Sigmoid colon (tissue), 4 donors: ENCODE measurements around the gene HRAS.

Experiments used
- POLR2AphosphoS5 ChIP-seq, 4 donors: sonication (generic); formaldehyde crosslinking; IDR thresholded peaks; one replicate each; pipeline ENCODE4 v1.6.1; 2017; ENCODE audit warnings: antibody characterized with exemption in 4 of 4
- TF ChIP-seq, protein P1 (sequence below), 4 experiments: fragments of 450-650 bp in 3 of 4; fragments of 200-600 bp in 1 of 4; IDR thresholded peaks; one replicate each; pipeline ENCODE4 v1.5.1; 2016 to 2019; ENCODE audit warnings: antibody characterized with exemption in 4 of 4, mild to moderate bottlenecking in 3 of 4, moderate library complexity in 2 of 4

DNA sequence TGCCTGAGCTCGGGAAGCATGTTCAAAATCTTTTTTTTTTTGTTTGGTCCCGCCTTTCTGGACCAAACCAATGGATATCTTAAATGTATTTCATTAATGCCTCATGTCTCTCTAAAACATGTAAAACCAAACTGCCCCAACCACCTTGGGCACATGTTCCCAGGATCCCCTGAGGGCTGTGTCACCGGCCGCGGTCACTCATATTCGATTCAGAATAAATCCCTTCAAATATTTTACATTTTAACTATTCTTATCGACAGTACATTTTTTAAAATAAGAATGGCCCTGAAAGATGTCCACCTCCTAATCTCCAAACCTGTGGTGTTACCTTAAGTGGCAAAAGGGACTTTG, 30.4 kb downstream of the HRAS start:
- TF ChIP-seq, protein P1, sequence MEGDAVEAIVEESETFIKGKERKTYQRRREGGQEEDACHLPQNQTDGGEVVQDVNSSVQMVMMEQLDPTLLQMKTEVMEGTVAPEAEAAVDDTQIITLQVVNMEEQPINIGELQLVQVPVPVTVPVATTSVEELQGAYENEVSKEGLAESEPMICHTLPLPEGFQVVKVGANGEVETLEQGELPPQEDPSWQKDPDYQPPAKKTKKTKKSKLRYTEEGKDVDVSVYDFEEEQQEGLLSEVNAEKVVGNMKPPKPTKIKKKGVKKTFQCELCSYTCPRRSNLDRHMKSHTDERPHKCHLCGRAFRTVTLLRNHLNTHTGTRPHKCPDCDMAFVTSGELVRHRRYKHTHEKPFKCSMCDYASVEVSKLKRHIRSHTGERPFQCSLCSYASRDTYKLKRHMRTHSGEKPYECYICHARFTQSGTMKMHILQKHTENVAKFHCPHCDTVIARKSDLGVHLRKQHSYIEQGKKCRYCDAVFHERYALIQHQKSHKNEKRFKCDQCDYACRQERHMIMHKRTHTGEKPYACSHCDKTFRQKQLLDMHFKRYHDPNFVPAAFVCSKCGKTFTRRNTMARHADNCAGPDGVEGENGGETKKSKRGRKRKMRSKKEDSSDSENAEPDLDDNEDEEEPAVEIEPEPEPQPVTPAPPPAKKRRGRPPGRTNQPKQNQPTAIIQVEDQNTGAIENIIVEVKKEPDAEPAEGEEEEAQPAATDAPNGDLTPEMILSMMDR (IDR thresholded peaks at IDR 0.05), result no peak
- no peak for TF ChIP-seq POLR2AphosphoS5 (IDR thresholded peaks at IDR 0.05)
